Body of pancreas (tissue), 4 donors: ENCODE results near the gene DCLRE1C. TPM values are rescaled to one million over a fixed set of nuclear protein-coding genes. Genes with fewer than 3 reads are reported as not detected.

Experiments
- ATAC-seq: fragments of 150-250 bp; one replicate; pipeline ENCODE4 v1.9.1; 2016
- DNase-seq, 4 donors: peaks; one replicate each; pipeline ENCODE4 v3.0.0-alpha.2; 2019
- H3K27ac ChIP-seq, 4 donors: fragments of 200-600 bp; sonication (generic); 1 replicate in 3 of 4; 2 replicates in 1 of 4; pipeline versions ENCODE4 v1.5.1 to v1.6.1; 2016 to 2019; ENCODE audit warnings: mild to moderate bottlenecking in 1 of 4, mixed read lengths in 1 of 4, moderate library complexity in 1 of 4
- H3K27me3 ChIP-seq, 2 donors: fragments of 200-600 bp; sonication (generic); one replicate each; pipeline ENCODE4 v1.6.0; 2016; ENCODE audit warnings: mild to moderate bottlenecking in 1 of 2
- H3K36me3 ChIP-seq, 2 donors: fragments of 200-600 bp; sonication (generic); replicated peaks in 1 of 2; 2 replicates each; pipeline ENCODE4 v1.5.1; 2016; ENCODE audit warnings: low read depth in 2 of 2; ENCODE audit not compliant: insufficient read depth in 1 of 2
- H3K4me1 ChIP-seq: fragments of 200-600 bp; sonication (generic); one replicate; pipeline ENCODE4 v1.6.0; 2016
- H3K4me3 ChIP-seq, 2 donors: fragments of 200-600 bp; sonication (generic); 1 replicate in 1 of 2; 2 replicates in 1 of 2; pipeline ENCODE4 v1.5.1; 2016 to 2019
- H3K9me3 ChIP-seq, 3 donors: fragments of 200-600 bp; sonication (generic); 1 replicate in 2 of 3; 2 replicates in 1 of 3; pipeline ENCODE4 v1.5.1; 2016
- POLR2A ChIP-seq, 3 donors: fragments of 450-650 bp; IDR thresholded peaks; one replicate each; pipeline ENCODE4 v1.6.1; 2016; ENCODE audit warnings: antibody characterized with exemption in 3 of 3, mild to moderate bottlenecking in 2 of 3
- WGBS, 2 donors: methylation state at CpG; one replicate each; pipeline ENCODE4 v1.1.5; 2017; 5-methylcytosine and 5-hydroxymethylcytosine counted together
- intact Hi-C: fragments of 100-400 bp; cut with DNase I; formaldehyde crosslinking; loops from one replicate; pipeline ENCODE4 v1.15.1; 2023
- total RNA-seq, 2 donors: library from RNA; depleted of rRNA; stranded (reverse); fragments of >200 nt; gene quantifications; one replicate each; pipeline ENCODE4 v1.1.0, GENCODE V29; 2016
- TF ChIP-seq, protein P1 (sequence below), 7 experiments: fragments of 450-650 bp in 4 of 7; fragments of 200-600 bp in 3 of 7; sonication (generic) in 3 of 7; IDR thresholded peaks; one replicate each; pipeline ENCODE4 v1.5.1; 2016 to 2019; ENCODE audit warnings: antibody characterized with exemption in 7 of 7

The DCLRE1C gene
- total RNA-seq, 2 donors from 2014 or later: 4.7 to 10.9 TPM

DNA sequence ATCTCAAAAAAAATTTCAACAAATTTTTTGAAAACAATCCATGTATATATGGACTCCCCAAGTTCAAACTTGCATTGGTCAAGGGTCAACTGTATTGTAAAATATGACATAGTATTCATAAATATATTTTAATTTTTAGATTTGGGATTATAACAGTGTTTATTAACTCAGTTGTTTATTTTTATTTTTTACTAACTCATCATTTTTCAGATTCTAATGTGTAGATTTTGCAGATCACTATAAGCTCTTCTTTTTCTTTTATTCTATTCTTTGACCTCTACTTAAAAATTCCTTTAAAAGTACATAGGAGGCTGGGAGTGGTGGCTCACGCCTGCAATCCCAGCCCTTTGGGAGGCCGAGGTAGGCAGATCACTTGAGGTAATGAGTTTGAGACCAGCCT lies 14.0 kb upstream of the DCLRE1C start:
- Histone ChIP-seq H3K4me3 (no peak overlapping the region), H3K27ac (no peak overlapping the region), H3K9me3 (no peaks in the 10 kb centered on the region), H3K36me3 (no peaks in the 10 kb centered on the region), H3K27me3 (no peaks in the 10 kb centered on the region), H3K4me1 (no peaks in the 10 kb centered on the region)
- TF ChIP-seq, protein P1, sequence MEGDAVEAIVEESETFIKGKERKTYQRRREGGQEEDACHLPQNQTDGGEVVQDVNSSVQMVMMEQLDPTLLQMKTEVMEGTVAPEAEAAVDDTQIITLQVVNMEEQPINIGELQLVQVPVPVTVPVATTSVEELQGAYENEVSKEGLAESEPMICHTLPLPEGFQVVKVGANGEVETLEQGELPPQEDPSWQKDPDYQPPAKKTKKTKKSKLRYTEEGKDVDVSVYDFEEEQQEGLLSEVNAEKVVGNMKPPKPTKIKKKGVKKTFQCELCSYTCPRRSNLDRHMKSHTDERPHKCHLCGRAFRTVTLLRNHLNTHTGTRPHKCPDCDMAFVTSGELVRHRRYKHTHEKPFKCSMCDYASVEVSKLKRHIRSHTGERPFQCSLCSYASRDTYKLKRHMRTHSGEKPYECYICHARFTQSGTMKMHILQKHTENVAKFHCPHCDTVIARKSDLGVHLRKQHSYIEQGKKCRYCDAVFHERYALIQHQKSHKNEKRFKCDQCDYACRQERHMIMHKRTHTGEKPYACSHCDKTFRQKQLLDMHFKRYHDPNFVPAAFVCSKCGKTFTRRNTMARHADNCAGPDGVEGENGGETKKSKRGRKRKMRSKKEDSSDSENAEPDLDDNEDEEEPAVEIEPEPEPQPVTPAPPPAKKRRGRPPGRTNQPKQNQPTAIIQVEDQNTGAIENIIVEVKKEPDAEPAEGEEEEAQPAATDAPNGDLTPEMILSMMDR (IDR thresholded peaks at IDR 0.05): no peak
- TF ChIP-seq POLR2A (IDR thresholded peaks at IDR 0.05): no peak
- intact Hi-C loops: no loop called here
- WGBS, 2 donors: 73 to 86% methylated on average over 2 of the region's 2 CpGs
- DNase-seq (no peak), ATAC-seq (no peak)

DNA sequence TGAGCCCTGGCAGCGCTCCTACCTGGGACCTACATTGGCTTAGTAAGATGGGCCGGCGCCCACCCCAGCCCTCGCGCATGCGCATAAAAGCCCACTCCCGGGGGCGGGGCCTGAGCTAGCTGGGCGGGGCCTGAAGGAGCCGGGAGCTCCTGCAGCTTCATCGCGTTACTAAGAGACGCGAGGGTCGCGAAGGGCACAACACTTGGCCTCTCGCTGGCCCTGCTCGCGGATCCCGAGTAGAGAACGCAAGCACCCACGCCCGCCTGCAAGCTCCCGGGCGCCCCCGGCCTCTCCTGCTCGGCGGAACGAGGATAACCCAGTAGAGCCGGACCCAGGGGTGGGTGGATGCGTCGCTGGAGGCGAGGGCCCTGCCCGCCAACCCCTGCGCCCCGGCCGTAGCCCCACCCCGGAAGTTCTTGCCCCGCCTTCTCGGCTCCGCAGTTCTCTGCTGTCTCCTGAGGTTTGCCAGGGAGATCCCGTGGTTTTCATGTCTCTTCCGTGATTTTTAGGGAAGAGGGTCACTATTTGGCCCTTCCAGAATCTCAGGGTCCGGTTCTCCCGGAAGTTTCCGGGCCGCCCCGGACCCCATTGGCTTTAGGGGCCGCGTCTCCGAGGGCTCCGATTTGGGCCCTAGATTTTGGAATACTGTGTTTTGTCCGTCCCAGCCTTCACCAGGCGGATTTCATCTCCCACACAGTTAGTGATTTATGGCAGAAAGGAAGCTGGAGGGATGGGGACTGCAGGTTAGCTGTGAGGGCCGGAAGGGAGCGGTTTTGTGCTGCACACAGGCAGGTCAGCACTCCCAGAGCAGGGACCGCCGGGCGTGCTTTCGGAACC lies 5.5 kb upstream of the DCLRE1C start, which contains the start of gene MEIG1:
TSS of gene MEIG1 (plus strand) at position 168 of the 837 bp plus-strand sequence. CDS start 7,081 bp downstream, outside the sequence.
- Histone ChIP-seq H3K27me3 (no peaks in the 10 kb centered on the region), H3K4me3 (peak within 1 kb of the TSS; percentile 25 to 83), H3K36me3 (no peaks in the 10 kb centered on the region), H3K9me3 (no peaks in the 10 kb centered on the region), H3K27ac (peak within 1 kb of the TSS; percentile 68 to 99 (median 94)), H3K4me1 (peaks cover 14% of the 10 kb centered on the region)
- ATAC-seq (peak; percentile 95), DNase-seq (peak; percentile 92 to 94 (median 92))
- TF ChIP-seq, protein P1 (IDR thresholded peaks at IDR 0.05): no peak
- TF ChIP-seq POLR2A (IDR thresholded peaks at IDR 0.05): peak; percentile 38 to 87 (median 78)
- 0% methylated on average over 23 to 60 of the region's 60 CpGs for WGBS, 2 donors
- intact Hi-C loops: no loop called here

DNA sequence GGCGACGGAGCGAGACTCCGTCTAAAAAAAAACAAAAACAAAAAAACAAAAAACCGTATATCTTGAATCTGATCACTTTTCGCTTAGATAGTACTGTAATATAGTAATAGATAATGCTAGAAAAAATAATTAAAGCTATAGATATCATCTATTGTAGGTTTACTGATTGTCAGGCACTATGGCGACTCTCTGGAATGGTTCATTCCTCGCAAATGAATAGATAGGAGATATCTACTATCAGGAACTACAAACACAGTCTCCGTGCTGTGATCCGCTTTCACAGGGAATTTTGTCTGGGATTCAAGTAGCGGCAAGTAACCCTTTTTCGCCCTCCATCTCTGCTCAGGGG lies 5.0 kb upstream of the DCLRE1C start:
- intact Hi-C loops: no loop called here
- H3K4me1 ChIP-seq: peaks cover 16% of the 10 kb centered on the region
- no peaks in the 10 kb centered on the region for H3K36me3 ChIP-seq
- H3K27me3 ChIP-seq: no peaks in the 10 kb centered on the region
- peak overlapping the region; percentile 68 to 99 (median 94) for H3K27ac ChIP-seq
- no peaks in the 10 kb centered on the region for H3K9me3 ChIP-seq
- DNase-seq: no peak
- H3K4me3 ChIP-seq: peak overlapping the region in 1 of 2 donors; percentile 83
- no peak for TF ChIP-seq POLR2A (IDR thresholded peaks at IDR 0.05)
- TF ChIP-seq, protein P1 (IDR thresholded peaks at IDR 0.05): no peak
- ATAC-seq: no peak
- 16 to 22% methylated on average over 11 to 12 of the region's 12 CpGs for WGBS, 2 donors

DNA sequence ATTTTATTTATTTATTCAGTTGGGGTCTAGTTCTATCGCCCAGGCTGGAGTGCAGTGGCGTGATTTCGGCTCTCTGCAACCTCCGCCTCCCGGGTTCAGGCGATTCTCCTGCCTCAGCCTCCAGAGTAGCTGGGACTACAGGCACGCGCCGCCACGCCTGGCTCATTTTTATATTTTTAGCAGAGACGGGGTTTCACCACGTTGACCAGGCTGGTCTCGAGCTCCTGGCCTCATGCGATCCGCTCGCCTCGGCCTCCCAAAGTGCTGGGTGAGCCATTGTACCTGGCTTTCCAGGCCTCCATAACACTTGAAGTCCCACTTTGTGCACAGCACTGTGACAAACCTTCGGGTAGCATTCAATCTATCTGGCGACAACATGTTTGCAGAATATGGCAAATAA lies 1.0 kb upstream of the DCLRE1C start:
- H3K36me3 ChIP-seq: no peaks in the 10 kb centered on the region
- intact Hi-C loops: no loop called here
- WGBS, 2 donors: 93% methylated on average over 19 of the region's 19 CpGs
- H3K27ac ChIP-seq: peak overlapping the region in 3 of 4 donors; percentile 76 to 90 (median 89)
- ATAC-seq (no peak), DNase-seq (no peak)
- no peak for TF ChIP-seq POLR2A (IDR thresholded peaks at IDR 0.05)
- TF ChIP-seq, protein P1 (IDR thresholded peaks at IDR 0.05): no peak
- H3K4me3 ChIP-seq: no peak overlapping the region
- no peaks in the 10 kb centered on the region for H3K9me3 ChIP-seq
- H3K4me1 ChIP-seq: peaks cover 30% of the 10 kb centered on the region
- no peaks in the 10 kb centered on the region for H3K27me3 ChIP-seq
